ENCODE measurements around the gene LRGUK.

GRCh38 chr7:134197345-134197744, 70.2 kb downstream of the LRGUK start:
- TF ChIP-seq POLR2AphosphoS5 (IDR thresholded peaks at IDR 0.05; ENCODE audit: borderline replicate concordance, low read depth, low read length) (no peak), FOXP2 (optimal IDR thresholded peaks at IDR 0.05; ENCODE audit: control extremely low read depth, extremely low read length, insufficient read depth) (no peak)
